Astrocyte (in vitro differentiated cells and primary cell): ENCODE results near the gene KCP. TPM values are rescaled to one million over a fixed set of nuclear protein-coding genes. Genes with fewer than 3 reads are reported as not detected.
A peak's percentile ranks its signal among the peaks of the same experiment; 100 is the strongest.

Source experiments
- DNase-seq: peaks from one replicate; pipeline ENCODE4 v3.0.0-alpha.2; 2010; ENCODE audit warnings: low read depth
- FAIRE-seq: peaks from 2 replicates; lab custom pipeline; 2011; peaks lifted over from hg19 to GRCh38; lab: Jason Lieb, UNC
- H2AFZ ChIP-seq: 2 replicates; pipeline ENCODE4 v1.6.0; 2012; ENCODE audit warnings: low read depth, low read length, inconsistent platforms
- H3K27ac ChIP-seq: 2 replicates; pipeline ENCODE4 v1.5.1; 2011; ENCODE audit warnings: low read depth, low read length, inconsistent platforms
- H3K27me3 ChIP-seq: 2 replicates; pipeline ENCODE4 v1.6.0; 2011; ENCODE audit warnings: low read length, inconsistent platforms; ENCODE audit not compliant: insufficient read depth
- H3K36me3 ChIP-seq: 2 replicates; pipeline ENCODE4 v1.5.1; 2011; ENCODE audit warnings: low read length, inconsistent platforms; ENCODE audit not compliant: insufficient read depth
- H3K4me1 ChIP-seq: 2 replicates; pipeline ENCODE4 v1.5.1; 2011; ENCODE audit warnings: low read length, inconsistent platforms; ENCODE audit not compliant: insufficient read depth
- H3K4me2 ChIP-seq: 2 replicates; pipeline ENCODE4 v1.6.0; 2012; ENCODE audit warnings: low read length, inconsistent platforms
- H3K4me3 ChIP-seq: 2 replicates; pipeline ENCODE4 v1.5.1; 2011; ENCODE audit warnings: low read depth, mild to moderate bottlenecking, low read length, inconsistent platforms; ENCODE audit not compliant: insufficient read depth
- H3K79me2 ChIP-seq: 2 replicates; pipeline ENCODE4 v1.6.0; 2012; ENCODE audit warnings: mild to moderate bottlenecking, low read length, inconsistent platforms; ENCODE audit not compliant: insufficient read depth
- H3K9ac ChIP-seq: 2 replicates; pipeline ENCODE4 v1.6.0; 2012; ENCODE audit warnings: mild to moderate bottlenecking, low read length, inconsistent platforms
- H3K9me3 ChIP-seq: 2 replicates; pipeline ENCODE4 v1.5.1; 2012; ENCODE audit warnings: low read depth, mild to moderate bottlenecking, low read length, inconsistent platforms; ENCODE audit not compliant: insufficient read depth
- H4K20me1 ChIP-seq: 2 replicates; pipeline ENCODE4 v1.6.0; 2012; ENCODE audit warnings: low read length, inconsistent platforms; ENCODE audit not compliant: insufficient read depth
- H3K27ac Mint-ChIP-seq: one replicate; pipeline ENCODE4 v1.8.0; 2021; ENCODE audit warnings: mild to moderate bottlenecking, mixed read lengths; ENCODE audit not compliant: unreplicated experiment
- H3K27me3 Mint-ChIP-seq: one replicate; pipeline ENCODE4 v1.8.0; 2021; ENCODE audit warnings: low read depth, mixed read lengths; ENCODE audit not compliant: unreplicated experiment
- H3K36me3 Mint-ChIP-seq: one replicate; pipeline ENCODE4 v1.8.0; 2021; ENCODE audit warnings: low read depth, mixed read lengths; ENCODE audit not compliant: unreplicated experiment
- H3K4me1 Mint-ChIP-seq: one replicate; pipeline ENCODE4 v1.8.0; 2021; ENCODE audit warnings: low read depth, mixed read lengths; ENCODE audit not compliant: unreplicated experiment
- H3K4me3 Mint-ChIP-seq: one replicate; pipeline ENCODE4 v1.8.0; 2021; ENCODE audit warnings: mild to moderate bottlenecking, moderate library complexity, mixed read lengths; ENCODE audit not compliant: unreplicated experiment
- H3K9me3 Mint-ChIP-seq: one replicate; pipeline ENCODE4 v1.8.0; 2021; ENCODE audit warnings: mild to moderate bottlenecking, mixed read lengths; ENCODE audit not compliant: unreplicated experiment
- CTCF ChIP-seq: IDR thresholded peaks from 2 replicates; pipeline ENCODE4 v1.5.1; 2011; ENCODE audit warnings: low read depth, mild to moderate bottlenecking, inconsistent platforms, low read length, moderate library complexity; ENCODE audit not compliant: insufficient read depth
- EZH2 ChIP-seq: IDR thresholded peaks from 2 replicates; pipeline ENCODE4 v1.6.1; 2012; ENCODE audit warnings: mild to moderate bottlenecking, low read length, inconsistent platforms; ENCODE audit not compliant: insufficient read depth
- total RNA-seq: library from RNA; stranded (reverse); gene quantifications from 2 replicates; pipeline ENCODE4 v1.2.1, GENCODE V29; 2021

Gene KCP
- total RNA-seq, 1 donor from 2014 or later, result 0.20 TPM

GRCh38 chr7:128835790-128836641 lies 74.5 kb downstream of the KCP start:
- Mint-ChIP-seq H3K36me3 (peaks cover 16% of the 10 kb centered on the region), H3K9me3 (no peaks in the 10 kb centered on the region), H3K4me3 (no peak overlapping the region), H3K27ac (peak overlapping the region; percentile 58), H3K4me1 (peaks cover 13% of the 10 kb centered on the region), H3K27me3 (no peaks in the 10 kb centered on the region)
- H3K4me3 ChIP-seq, result no peak overlapping the region
- no peak for TF ChIP-seq EZH2
- no peak for TF ChIP-seq CTCF
- H3K4me2 ChIP-seq, result peak overlapping the region; percentile 65
- peaks cover 38% of the 10 kb centered on the region for H3K36me3 ChIP-seq
- no peaks in the 10 kb centered on the region for H3K9me3 ChIP-seq
- H3K27ac ChIP-seq, result peak overlapping the region; percentile 73
- peak overlapping the region; percentile 31 for H2AFZ ChIP-seq
- H4K20me1 ChIP-seq, result peaks cover 96% of the 10 kb centered on the region
- peaks cover 90% of the 10 kb centered on the region for H3K79me2 ChIP-seq
- H3K27me3 ChIP-seq, result no peaks in the 10 kb centered on the region
- DNase-seq (peak; percentile 69), FAIRE-seq (no peak)
- H3K4me1 ChIP-seq, result peaks cover 43% of the 10 kb centered on the region
- H3K9ac ChIP-seq, result peak overlapping the region; percentile 73

- no peak for FAIRE-seq
- DNase-seq, result no peak
- H3K36me3 ChIP-seq, result peaks cover 37% of the 10 kb centered on the region
- no peaks in the 10 kb centered on the region for H3K27me3 ChIP-seq
- H3K4me3 ChIP-seq, result no peak overlapping the region
- Mint-ChIP-seq H3K27me3 (no peaks in the 10 kb centered on the region), H3K9me3 (no peaks in the 10 kb centered on the region), H3K36me3 (peaks cover 16% of the 10 kb centered on the region), H3K4me1 (peaks cover 13% of the 10 kb centered on the region), H3K4me3 (no peak overlapping the region), H3K27ac (peak overlapping the region; percentile 58)
- TF ChIP-seq CTCF, result no peak
- no peak for TF ChIP-seq EZH2
- peaks cover 89% of the 10 kb centered on the region for H4K20me1 ChIP-seq
- H3K4me2 ChIP-seq, result peak overlapping the region; percentile 65
- peak overlapping the region; percentile 73 for H3K9ac ChIP-seq
- H3K27ac ChIP-seq, result peak overlapping the region; percentile 73
- no peak overlapping the region for H2AFZ ChIP-seq
- no peaks in the 10 kb centered on the region for H3K9me3 ChIP-seq
- H3K4me1 ChIP-seq, result peaks cover 42% of the 10 kb centered on the region
- peaks cover 94% of the 10 kb centered on the region for H3K79me2 ChIP-seq
Observed at GRCh38 chr7:128835231-128835751, 75.2 kb downstream of the KCP start.

- H3K27me3 Mint-ChIP-seq, result no peaks in the 10 kb centered on the region
- no peaks in the 10 kb centered on the region for H3K27me3 ChIP-seq
- H3K4me2 ChIP-seq, result peak overlapping the region; percentile 99
- TF ChIP-seq CTCF (no peak), EZH2 (no peak)
- H4K20me1 ChIP-seq, result peaks cover 76% of the 10 kb centered on the region
- no peaks in the 10 kb centered on the region for H3K9me3 ChIP-seq
- no peak overlapping the region for H2AFZ ChIP-seq
- peaks cover 82% of the 10 kb centered on the region for H3K79me2 ChIP-seq
- peak overlapping the region; percentile 93 for H3K9ac ChIP-seq
- H3K27ac Mint-ChIP-seq, result peak overlapping the region; percentile 91
- H3K9me3 Mint-ChIP-seq, result no peaks in the 10 kb centered on the region
- no peak for DNase-seq
- H3K36me3 Mint-ChIP-seq, result peaks cover 11% of the 10 kb centered on the region
- no peak for FAIRE-seq
- peaks cover 19% of the 10 kb centered on the region for H3K4me1 Mint-ChIP-seq
- peak overlapping the region; percentile 95 for H3K4me3 Mint-ChIP-seq
- peaks cover 53% of the 10 kb centered on the region for H3K4me1 ChIP-seq
- H3K4me3 ChIP-seq, result peak overlapping the region; percentile 34
- H3K27ac ChIP-seq, result peak overlapping the region; percentile 90
- H3K36me3 ChIP-seq, result peaks cover 26% of the 10 kb centered on the region
Observed at GRCh38 chr7:128833946-128834325, 76.6 kb downstream of the KCP start.
